Motor neuron (in vitro differentiated cells): ENCODE measurements around the gene PLD4. TPM values are rescaled to one million over a fixed set of nuclear protein-coding genes. Genes with fewer than 3 reads are reported as not detected.
A peak's percentile ranks its signal among the peaks of the same experiment; 100 is the strongest.

Experiments
- ATAC-seq, 8 experiments: fragments of 200-7000 bp; cut with Tn5 transposase; replicated peaks in 6 of 8; 2 replicates each; pipeline ENCODE4 v1.8.0; 2021; ENCODE audit warnings: mild to moderate bottlenecking in 8 of 8, moderate library complexity in 8 of 8
- H3K27ac ChIP-seq, 2 donors: fragments of 250-450 bp; sonication (Bioruptor Pico); 2 replicates each; pipeline ENCODE4 v1.9.0; 2021; ENCODE audit warnings: antibody characterized with exemption in 2 of 2, mild to moderate bottlenecking in 2 of 2, moderate library complexity in 1 of 2
- H3K4me1 ChIP-seq, 2 donors: fragments of 250-450 bp; sonication (Bioruptor Pico); replicated peaks in 1 of 2; 2 replicates each; pipeline ENCODE4 v1.6.1; 2021; ENCODE audit warnings: antibody characterized with exemption in 2 of 2, mild to moderate bottlenecking in 2 of 2, moderate library complexity in 1 of 2
- H3K4me3 ChIP-seq, 5 donors: fragments of 250-450 bp; sonication (Bioruptor Pico); 2 replicates each; pipeline ENCODE4 v1.9.0; 2021; ENCODE audit warnings: antibody characterized with exemption in 5 of 5, mild to moderate bottlenecking in 5 of 5, moderate library complexity in 4 of 5
- WGBS, 10 experiments: fragments of 450-650 bp; shearing (Covaris generic); methylation state at CpG; one replicate each; pipeline ENCODE4 v1.0.0; 2022; 5-methylcytosine and 5-hydroxymethylcytosine counted together
- in situ Hi-C, 9 experiments: fragments of 400-800 bp; cut with MboI; loops; one replicate each; pipeline ENCODE4 v1.15.0; 2021; ENCODE audit warnings: low sequenced_read_pairs in 9 of 9, low pct_unique_long_range_greater_than_20kb in 2 of 9; ENCODE audit not compliant: unreplicated experiment in 9 of 9
- total RNA-seq, 8 experiments: library from RNA; unstranded; fragments of 300-600 nt; gene quantifications; 2 replicates each; pipeline versions ENCODE4 v1.2.3 to v1.2.4, GENCODE V29; 2022

The PLD4 gene
- total RNA-seq, result 1 to 10 TPM in 1 of 8 experiments, under 1 TPM in 7; 0.09 to 1.1 (median 0.41) TPM

GRCh38 chr14:104924421-104925213, at the start of gene PLD4:
TSS of gene PLD4 (plus strand) at chr14:104924879. CDS start at chr14:104927141, 2,262 bp downstream.
- in situ Hi-C loops, result loop anchor here in 1 of 9 experiments (25.0 kb wide), 1 partner anchor 113 kb away; no protein-coding TSS in a partner anchor
- H3K4me1 ChIP-seq, result no peaks in the 10 kb centered on the region
- WGBS, 10 experiments, result 40 to 70% methylated on average over 1 to 6 of the region's 14 CpGs; no CpG with 5 or more reads in 8 of the 10 experiments
- no peak within 1 kb of the TSS for H3K4me3 ChIP-seq
- no peak within 1 kb of the TSS for H3K27ac ChIP-seq
- no peak for ATAC-seq

GRCh38 chr14:104875412-104875751, 49.3 kb upstream of the PLD4 start:
- 75 to 100% (median 100%) methylated on average over 2 of the region's 13 CpGs; no CpG with 5 or more reads in 7 of the 10 experiments for WGBS, 10 experiments
- Histone ChIP-seq H3K27ac (no peak overlapping the region), H3K4me3 (no peak overlapping the region), H3K4me1 (peaks cover 0 to 8% of the 10 kb centered on the region in 2 donors)
- in situ Hi-C loops, result no loop called here
- no peak for ATAC-seq

GRCh38 chr14:104875811-104876210, 48.9 kb upstream of the PLD4 start:
- in situ Hi-C loops, result no loop called here
- Histone ChIP-seq H3K27ac (no peak overlapping the region), H3K4me1 (peaks cover 0 to 8% of the 10 kb centered on the region in 2 donors), H3K4me3 (no peak overlapping the region)
- no peak for ATAC-seq
- no CpG with 5 or more reads among the region's 8 CpGs for WGBS, 10 experiments

GRCh38 chr14:104876251-104876699, 48.4 kb upstream of the PLD4 start:
- Histone ChIP-seq H3K4me1 (peaks cover 0 to 8% of the 10 kb centered on the region in 2 donors), H3K27ac (no peak overlapping the region), H3K4me3 (no peak overlapping the region)
- peak in 6 of 8 experiments; percentile 5 to 74 (median 18) for ATAC-seq
- in situ Hi-C loops, result no loop called here
- no CpG with 5 or more reads among the region's 8 CpGs for WGBS, 10 experiments

- H3K27ac ChIP-seq, result no peak overlapping the region
- ATAC-seq, result no peak
- no peak overlapping the region for H3K4me3 ChIP-seq
- in situ Hi-C loops, result no loop called here
- peaks cover 3 to 13% of the 10 kb centered on the region in 2 donors for H3K4me1 ChIP-seq
- 70 to 100% methylated on average over 2 of the region's 14 CpGs; no CpG with 5 or more reads in 8 of the 10 experiments for WGBS, 10 experiments
Measured at GRCh38 chr14:104877066-104877805, 47.4 kb upstream of the PLD4 start.

GRCh38 chr14:104877806-104878550, 46.7 kb upstream of the PLD4 start:
- in situ Hi-C loops, result no loop called here
- Histone ChIP-seq H3K4me3 (no peak overlapping the region), H3K27ac (no peak overlapping the region), H3K4me1 (peaks cover 3 to 16% of the 10 kb centered on the region in 2 donors)
- no peak for ATAC-seq
- WGBS, 10 experiments, result 20 to 93% (median 59%) methylated on average over 1 to 7 of the region's 30 CpGs; no CpG with 5 or more reads in 4 of the 10 experiments

- Histone ChIP-seq H3K27ac (no peak overlapping the region), H3K4me3 (no peak overlapping the region), H3K4me1 (peaks cover 3 to 19% of the 10 kb centered on the region in 2 donors)
- no peak for ATAC-seq
- WGBS, 10 experiments, result 100% methylated on average over 1 to 2 of the region's 14 CpGs; no CpG with 5 or more reads in 8 of the 10 experiments
- in situ Hi-C loops, result no loop called here
Measured at GRCh38 chr14:104878582-104878981, 46.1 kb upstream of the PLD4 start.

- no peak for ATAC-seq
Measured at GRCh38 chr14:104879201-104879982, 45.3 kb upstream of the PLD4 start.

GRCh38 chr14:104879983-104880565, 44.6 kb upstream of the PLD4 start:
- H3K27ac ChIP-seq, result no peak overlapping the region
- H3K4me3 ChIP-seq, result no peak overlapping the region
- ATAC-seq, result no peak
- in situ Hi-C loops, result no loop called here
- 100% methylated on average over 3 of the region's 15 CpGs; no CpG with 5 or more reads in 9 of the 10 experiments for WGBS, 10 experiments
- H3K4me1 ChIP-seq, result peaks cover 3 to 19% of the 10 kb centered on the region in 2 donors

More at GRCh38 chr14:104879201-104879982, 45.3 kb upstream of the PLD4 start:
- H3K4me1 ChIP-seq, result peaks cover 3 to 19% of the 10 kb centered on the region in 2 donors
- WGBS, 10 experiments, result 77 to 100% (median 92%) methylated on average over 1 to 6 of the region's 29 CpGs; no CpG with 5 or more reads in 3 of the 10 experiments
- H3K27ac ChIP-seq, result no peak overlapping the region
- in situ Hi-C loops, result no loop called here
- no peak overlapping the region for H3K4me3 ChIP-seq

GRCh38 chr14:104880584-104881210, 44.0 kb upstream of the PLD4 start:
- 83 to 100% (median 100%) methylated on average over 1 to 2 of the region's 7 CpGs; no CpG with 5 or more reads in 7 of the 10 experiments for whole genome bisulfite sequencing, 10 experiments
- Histone ChIP-seq H3K4me1 (peaks cover 3 to 19% of the 10 kb centered on the region in 2 donors), H3K27ac (no peak overlapping the region), H3K4me3 (no peak overlapping the region)
- no peak for ATAC-seq
- in situ Hi-C loops, result no loop called here

- 71 to 100% methylated on average over 1 to 5 of the region's 13 CpGs; no CpG with 5 or more reads in 8 of the 10 experiments for WGBS, 10 experiments
- Histone ChIP-seq H3K27ac (no peak overlapping the region), H3K4me1 (peaks cover 3 to 18% of the 10 kb centered on the region in 2 donors), H3K4me3 (no peak overlapping the region)
- ATAC-seq, result peak in 6 of 8 experiments; percentile 16 to 37 (median 30)
- in situ Hi-C loops, result no loop called here
Measured at GRCh38 chr14:104881369-104881979, 43.2 kb upstream of the PLD4 start.
